HEK293 (cell line): ENCODE results near the gene FZD1.

Experiments
- CTCF ChIA-PET: fragments of 350-600 bp; formaldehyde crosslinking; extraction: SDS; loops from one replicate; lab custom pipeline; 2021; ENCODE audit warnings: antibody characterized with exemption; lab: Yijun Ruan, JAX
- POLR2A ChIA-PET: fragments of 300-600 bp; formaldehyde crosslinking; extraction: SDS; loops from one replicate; lab custom pipeline; 2020; ENCODE audit warnings: antibody characterized with exemption, inconsistent platforms; lab: Yijun Ruan, JAX
- H3K27ac ChIP-seq: fragments of 200-500 bp; sonication (Bioruptor generic); 2 replicates; pipeline ENCODE4 v1.5.1; 2014; ENCODE audit warnings: low read depth, low read length, control low read depth, inconsistent platforms; ENCODE audit errors: extremely low read depth
- H3K36me3 ChIP-seq, 2 experiments: fragments of 200-500 bp in 1 of 2; sonication (Bioruptor generic) in 1 of 2; 1 replicate in 1 of 2; 2 replicates in 1 of 2; pipeline ENCODE4 v1.5.1; 2014 to 2017; ENCODE audit warnings: inconsistent platforms in 2 of 2, low read length in 2 of 2; ENCODE audit not compliant: control insufficient read depth in 2 of 2, insufficient read depth in 1 of 2
- H3K4me1 ChIP-seq: fragments of 200-500 bp; sonication (Bioruptor generic); 2 replicates; pipeline ENCODE4 v1.5.1; 2014; ENCODE audit warnings: mild to moderate bottlenecking, low read length, inconsistent platforms; ENCODE audit not compliant: control insufficient read depth, insufficient read depth
- H3K4me3 ChIP-seq: 2 replicates; pipeline ENCODE4 v1.5.1; 2011; ENCODE audit warnings: low read depth, mild to moderate bottlenecking, control low read depth, low read length, moderate library complexity
- H3K9me3 ChIP-seq: fragments of 200-500 bp; sonication (Bioruptor generic); 2 replicates; pipeline ENCODE4 v1.5.1; 2014; ENCODE audit warnings: low read depth, low read length, inconsistent platforms; ENCODE audit not compliant: control insufficient read depth, insufficient read depth
- BCL11A ChIP-seq: fragments of 450-650 bp; formaldehyde crosslinking; IDR thresholded peaks from 2 replicates; pipeline ENCODE4 v1.5.1; 2016; ENCODE audit warnings: low read depth, missing biosample characterization, missing genetic modification characterization
- EGR2 ChIP-seq: fragments of 450-650 bp; formaldehyde crosslinking; IDR thresholded peaks from 2 replicates; pipeline ENCODE4 v1.5.1; 2016; ENCODE audit warnings: low read depth, missing biosample characterization, missing genetic modification characterization
- HOXC10 ChIP-seq: sonication (generic); formaldehyde crosslinking; IDR thresholded peaks from 2 replicates; pipeline ENCODE4 v1.8.1; 2023; ENCODE audit warnings: mild to moderate bottlenecking, missing genetic modification reagents
- KLF9 ChIP-seq: fragments of 450-650 bp; formaldehyde crosslinking; IDR thresholded peaks from 2 replicates; pipeline ENCODE4 v1.5.1; 2016; ENCODE audit warnings: missing biosample characterization, missing genetic modification characterization, low read depth
- MYNN ChIP-seq: fragments of 450-650 bp; formaldehyde crosslinking; IDR thresholded peaks from 2 replicates; pipeline ENCODE4 v1.5.1; 2016; ENCODE audit warnings: missing biosample characterization, missing genetic modification characterization, borderline replicate concordance
- PRDM6 ChIP-seq: fragments of 450-650 bp; formaldehyde crosslinking; IDR thresholded peaks from 2 replicates; pipeline ENCODE4 v1.5.1; 2017; ENCODE audit warnings: missing biosample characterization, missing genetic modification characterization
- TSHZ1 ChIP-seq: fragments of 450-650 bp; formaldehyde crosslinking; IDR thresholded peaks from 2 replicates; pipeline ENCODE4 v1.5.1; 2016; ENCODE audit warnings: missing biosample characterization, missing genetic modification characterization, borderline replicate concordance
- ZFP41 ChIP-seq: fragments of 450-650 bp; formaldehyde crosslinking; IDR thresholded peaks from 2 replicates; pipeline ENCODE4 v1.5.1; 2016; ENCODE audit warnings: missing biosample characterization, missing genetic modification characterization, borderline replicate concordance
- ZNF16 ChIP-seq: fragments of 450-650 bp; formaldehyde crosslinking; IDR thresholded peaks from 2 replicates; pipeline ENCODE4 v1.5.1; 2016; ENCODE audit warnings: low read depth, missing biosample characterization, missing genetic modification characterization
- ZNF202 ChIP-seq: fragments of 450-650 bp; formaldehyde crosslinking; IDR thresholded peaks from 2 replicates; pipeline ENCODE4 v1.5.1; 2016; ENCODE audit warnings: missing biosample characterization, missing genetic modification characterization, borderline replicate concordance
- ZNF23 ChIP-seq: fragments of 450-650 bp; formaldehyde crosslinking; IDR thresholded peaks from 2 replicates; pipeline ENCODE4 v1.5.1; 2016; ENCODE audit warnings: missing biosample characterization, missing genetic modification characterization, borderline replicate concordance
- ZNF362 ChIP-seq: fragments of 450-650 bp; formaldehyde crosslinking; IDR thresholded peaks from 2 replicates; pipeline ENCODE4 v1.5.1; 2016; ENCODE audit warnings: missing biosample characterization, missing genetic modification characterization
- ZNF423 ChIP-seq: fragments of 450-650 bp; formaldehyde crosslinking; IDR thresholded peaks from 2 replicates; pipeline ENCODE4 v1.5.1; 2016; ENCODE audit warnings: missing biosample characterization, missing genetic modification characterization
- ZNF521 ChIP-seq: fragments of 450-650 bp; formaldehyde crosslinking; IDR thresholded peaks from 2 replicates; pipeline ENCODE4 v1.5.1; 2017; ENCODE audit warnings: missing biosample characterization, mild to moderate bottlenecking, missing genetic modification characterization
- ZNF530 ChIP-seq: fragments of 450-650 bp; formaldehyde crosslinking; IDR thresholded peaks from 2 replicates; pipeline ENCODE4 v1.5.1; 2016; ENCODE audit warnings: low read depth, missing biosample characterization, missing genetic modification characterization
- ZNF585B ChIP-seq: fragments of 450-650 bp; formaldehyde crosslinking; IDR thresholded peaks from 2 replicates; pipeline ENCODE4 v1.5.1; 2016; ENCODE audit warnings: missing biosample characterization, missing genetic modification characterization
- ZNF610 ChIP-seq: fragments of 450-650 bp; formaldehyde crosslinking; IDR thresholded peaks from 2 replicates; pipeline ENCODE4 v1.5.1; 2016; ENCODE audit warnings: missing biosample characterization, missing genetic modification characterization, borderline replicate concordance
- ZNF624 ChIP-seq: fragments of 450-650 bp; formaldehyde crosslinking; IDR thresholded peaks from 2 replicates; pipeline ENCODE4 v1.5.1; 2017; ENCODE audit warnings: missing biosample characterization, missing genetic modification characterization
- ZNF660 ChIP-seq: fragments of 450-650 bp; IDR thresholded peaks from 2 replicates; pipeline ENCODE4 v1.5.1; 2018; ENCODE audit warnings: missing biosample characterization, mild to moderate bottlenecking, missing genetic modification characterization
- ZNF707 ChIP-seq: fragments of 450-650 bp; formaldehyde crosslinking; IDR thresholded peaks from 2 replicates; pipeline ENCODE4 v1.5.1; 2016; ENCODE audit warnings: missing biosample characterization, missing genetic modification characterization
- ZNF768 ChIP-seq: fragments of 450-650 bp; formaldehyde crosslinking; IDR thresholded peaks from 2 replicates; pipeline ENCODE4 v1.5.1; 2018; ENCODE audit warnings: missing biosample characterization, mild to moderate bottlenecking, missing genetic modification characterization
- TF ChIP-seq, protein P1 (sequence below): fragments of 450-650 bp; formaldehyde crosslinking; IDR thresholded peaks from 2 replicates; pipeline ENCODE4 v1.5.1; 2017; ENCODE audit warnings: missing biosample characterization, mild to moderate bottlenecking, missing genetic modification characterization, moderate library complexity
- TF ChIP-seq, protein P2 (sequence below): fragments of 450-650 bp; formaldehyde crosslinking; IDR thresholded peaks from 2 replicates; pipeline ENCODE4 v1.5.1; 2017; ENCODE audit warnings: missing biosample characterization, missing genetic modification characterization
- TF ChIP-seq, protein P3 (sequence below): fragments of 450-650 bp; formaldehyde crosslinking; IDR thresholded peaks from 2 replicates; pipeline ENCODE4 v1.5.1; 2016; ENCODE audit warnings: missing biosample characterization, missing genetic modification characterization

The FZD1 gene

DNA sequence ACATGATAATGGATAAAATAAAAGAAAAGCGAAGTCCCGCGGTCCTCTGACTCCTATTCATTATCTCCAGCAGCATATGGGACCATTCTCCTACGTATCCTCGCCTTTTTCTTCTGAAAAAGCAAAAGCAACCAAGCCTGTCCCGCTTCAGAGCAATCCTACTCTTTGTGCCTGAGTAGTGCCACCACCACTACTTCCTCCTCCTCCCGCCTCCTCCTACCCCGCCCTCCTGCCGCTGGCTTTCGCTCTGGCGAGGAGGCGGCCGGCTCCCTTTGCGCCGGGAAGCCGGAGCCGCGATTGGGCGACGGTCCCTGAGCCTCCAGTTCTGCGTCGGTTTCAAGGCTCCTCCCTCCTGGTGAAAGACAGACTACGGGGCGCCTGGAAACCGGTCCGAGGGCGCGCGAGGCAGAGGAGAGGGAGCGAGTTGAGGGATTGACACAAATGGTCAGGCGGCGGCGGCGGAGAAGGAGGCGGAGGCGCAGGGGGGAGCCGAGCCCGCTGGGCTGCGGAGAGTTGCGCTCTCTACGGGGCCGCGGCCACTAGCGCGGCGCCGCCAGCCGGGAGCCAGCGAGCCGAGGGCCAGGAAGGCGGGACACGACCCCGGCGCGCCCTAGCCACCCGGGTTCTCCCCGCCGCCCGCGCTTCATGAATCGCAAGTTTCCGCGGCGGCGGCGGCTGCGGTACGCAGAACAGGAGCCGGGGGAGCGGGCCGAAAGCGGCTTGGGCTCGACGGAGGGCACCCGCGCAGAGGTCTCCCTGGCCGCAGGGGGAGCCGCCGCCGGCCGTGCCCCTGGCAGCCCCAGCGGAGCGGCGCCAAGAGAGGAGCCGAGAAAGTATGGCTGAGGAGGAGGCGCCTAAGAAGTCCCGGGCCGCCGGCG is at the start of gene FZD1:
Gene FZD1, plus strand, starts transcription at position 388 of the 878 bp plus-strand sequence. Its CDS starts 448 bp downstream, at position 836.
- Histone ChIP-seq H3K27ac (peak within 1 kb of the TSS; percentile 95), H3K9me3 (no peaks in the 10 kb centered on the region), H3K4me1 (no peaks in the 10 kb centered on the region), H3K36me3 (peaks cover 0 to 8% of the 10 kb centered on the region in 2 experiments; a peak in 1 of 3 replicates), H3K4me3 (peak within 1 kb of the TSS; percentile 75)
- POLR2A ChIA-PET, result no interaction called here
- CTCF ChIA-PET, result no interaction called here
- no peak for TF ChIP-seq ZFP41 (tag by site-specific recombination)
- TF ChIP-seq ZNF707 (tag by site-specific recombination), result no peak
- no peak for TF ChIP-seq ZNF530 (tag by site-specific recombination)
- no peak for TF ChIP-seq MYNN (tag by site-specific recombination)
- no peak for TF ChIP-seq HOXC10
- peak; percentile 64; the same call in 1 of the 2 replicates for TF ChIP-seq TSHZ1 (tag by site-specific recombination)
- peak; percentile 81 for TF ChIP-seq KLF9
- TF ChIP-seq ZNF624 (tag by site-specific recombination), result no peak
- TF ChIP-seq ZNF610 (tag by site-specific recombination), result peak; percentile 82
- TF ChIP-seq, protein P1, sequence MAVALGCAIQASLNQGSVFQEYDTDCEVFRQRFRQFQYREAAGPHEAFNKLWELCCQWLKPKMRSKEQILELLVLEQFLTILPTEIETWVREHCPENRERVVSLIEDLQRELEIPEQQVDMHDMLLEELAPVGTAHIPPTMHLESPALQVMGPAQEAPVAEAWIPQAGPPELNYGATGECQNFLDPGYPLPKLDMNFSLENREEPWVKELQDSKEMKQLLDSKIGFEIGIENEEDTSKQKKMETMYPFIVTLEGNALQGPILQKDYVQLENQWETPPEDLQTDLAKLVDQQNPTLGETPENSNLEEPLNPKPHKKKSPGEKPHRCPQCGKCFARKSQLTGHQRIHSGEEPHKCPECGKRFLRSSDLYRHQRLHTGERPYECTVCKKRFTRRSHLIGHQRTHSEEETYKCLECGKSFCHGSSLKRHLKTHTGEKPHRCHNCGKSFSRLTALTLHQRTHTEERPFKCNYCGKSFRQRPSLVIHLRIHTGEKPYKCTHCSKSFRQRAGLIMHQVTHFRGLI (tag by site-specific recombination), result peak; percentile 46; the same call in 1 of the 2 replicates
- no peak for TF ChIP-seq ZNF521
- TF ChIP-seq EGR2 (tag by site-specific recombination), result peak; percentile 86
- TF ChIP-seq, protein P2, sequence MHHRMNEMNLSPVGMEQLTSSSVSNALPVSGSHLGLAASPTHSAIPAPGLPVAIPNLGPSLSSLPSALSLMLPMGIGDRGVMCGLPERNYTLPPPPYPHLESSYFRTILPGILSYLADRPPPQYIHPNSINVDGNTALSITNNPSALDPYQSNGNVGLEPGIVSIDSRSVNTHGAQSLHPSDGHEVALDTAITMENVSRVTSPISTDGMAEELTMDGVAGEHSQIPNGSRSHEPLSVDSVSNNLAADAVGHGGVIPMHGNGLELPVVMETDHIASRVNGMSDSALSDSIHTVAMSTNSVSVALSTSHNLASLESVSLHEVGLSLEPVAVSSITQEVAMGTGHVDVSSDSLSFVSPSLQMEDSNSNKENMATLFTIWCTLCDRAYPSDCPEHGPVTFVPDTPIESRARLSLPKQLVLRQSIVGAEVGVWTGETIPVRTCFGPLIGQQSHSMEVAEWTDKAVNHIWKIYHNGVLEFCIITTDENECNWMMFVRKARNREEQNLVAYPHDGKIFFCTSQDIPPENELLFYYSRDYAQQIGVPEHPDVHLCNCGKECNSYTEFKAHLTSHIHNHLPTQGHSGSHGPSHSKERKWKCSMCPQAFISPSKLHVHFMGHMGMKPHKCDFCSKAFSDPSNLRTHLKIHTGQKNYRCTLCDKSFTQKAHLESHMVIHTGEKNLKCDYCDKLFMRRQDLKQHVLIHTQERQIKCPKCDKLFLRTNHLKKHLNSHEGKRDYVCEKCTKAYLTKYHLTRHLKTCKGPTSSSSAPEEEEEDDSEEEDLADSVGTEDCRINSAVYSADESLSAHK (tag by site-specific recombination), result peak; percentile 100
- TF ChIP-seq PRDM6 (tag by site-specific recombination), result peak; percentile 23; the same call in 1 of the 2 replicates
- TF ChIP-seq ZNF23 (tag by site-specific recombination), result no peak
- TF ChIP-seq ZNF362, result no peak
- TF ChIP-seq, protein P3, sequence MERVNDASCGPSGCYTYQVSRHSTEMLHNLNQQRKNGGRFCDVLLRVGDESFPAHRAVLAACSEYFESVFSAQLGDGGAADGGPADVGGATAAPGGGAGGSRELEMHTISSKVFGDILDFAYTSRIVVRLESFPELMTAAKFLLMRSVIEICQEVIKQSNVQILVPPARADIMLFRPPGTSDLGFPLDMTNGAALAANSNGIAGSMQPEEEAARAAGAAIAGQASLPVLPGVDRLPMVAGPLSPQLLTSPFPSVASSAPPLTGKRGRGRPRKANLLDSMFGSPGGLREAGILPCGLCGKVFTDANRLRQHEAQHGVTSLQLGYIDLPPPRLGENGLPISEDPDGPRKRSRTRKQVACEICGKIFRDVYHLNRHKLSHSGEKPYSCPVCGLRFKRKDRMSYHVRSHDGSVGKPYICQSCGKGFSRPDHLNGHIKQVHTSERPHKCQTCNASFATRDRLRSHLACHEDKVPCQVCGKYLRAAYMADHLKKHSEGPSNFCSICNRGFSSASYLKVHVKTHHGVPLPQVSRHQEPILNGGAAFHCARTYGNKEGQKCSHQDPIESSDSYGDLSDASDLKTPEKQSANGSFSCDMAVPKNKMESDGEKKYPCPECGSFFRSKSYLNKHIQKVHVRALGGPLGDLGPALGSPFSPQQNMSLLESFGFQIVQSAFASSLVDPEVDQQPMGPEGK (tag by site-specific recombination), result peak; percentile 86
- TF ChIP-seq ZNF202 (tag by site-specific recombination), result no peak
- TF ChIP-seq BCL11A, result no peak
- peak; percentile 97 for TF ChIP-seq ZNF660 (tag by site-specific recombination)
- TF ChIP-seq ZNF423 (tag by site-specific recombination), result peak; percentile 25; the same call in 1 of the 2 replicates
- no peak for TF ChIP-seq ZNF768 (tag by site-specific recombination)
- no peak for TF ChIP-seq ZNF585B (tag by site-specific recombination)
- TF ChIP-seq ZNF16, result no peak
